Endothelial cell of umbilical vein (primary cell): Measurements from ENCODE around the gene NLRP5. TPM values are rescaled to one million over a fixed set of nuclear protein-coding genes. Genes with fewer than 3 reads are reported as not detected.

ENCODE experiments used
- BruUV-seq: library from RNA; stranded (reverse); fragments of 400-500 nt; replicated peaks from 2 replicates; lab custom pipeline; 2021; lab: Mats Ljungman, UMichigan
- CTCF ChIA-PET: fragments of 300-600, 350-600 bp; sonication (Branson Sonifier 250); formaldehyde crosslinking; loops from one replicate; lab custom pipeline; 2021; ENCODE audit warnings: antibody characterized with exemption, inconsistent platforms; lab: Charles Lee
- POLR2A ChIA-PET: fragments of 300-600, 350-600 bp; sonication (Branson Sonifier 250); formaldehyde crosslinking; loops from one replicate; lab custom pipeline; 2021; ENCODE audit warnings: antibody characterized with exemption, inconsistent platforms; lab: Charles Lee
- DNase-seq: peaks from one replicate; pipeline ENCODE4 v3.0.0-alpha.2; 2011; ENCODE audit warnings: low read depth, low spot score
- FAIRE-seq: peaks from 2 replicates; lab custom pipeline; 2011; peaks lifted over from hg19 to GRCh38; lab: Jason Lieb, UNC
- H2AFZ ChIP-seq: 2 replicates; pipeline ENCODE4 v1.6.0; 2012; ENCODE audit warnings: low read depth, low read length, control low read depth, inconsistent platforms
- H3K27ac ChIP-seq: 2 replicates; pipeline ENCODE4 v1.5.1; 2011; ENCODE audit warnings: low read depth, mild to moderate bottlenecking, control low read depth, low read length, moderate library complexity; ENCODE audit not compliant: insufficient read depth
- H3K27me3 ChIP-seq, 2 experiments: 2 replicates each; pipeline versions ENCODE4 v1.6.0 to v1.6.1; 2011; ENCODE audit warnings: low read length in 2 of 2, mixed read lengths in 1 of 2; ENCODE audit not compliant: control insufficient read depth in 2 of 2, insufficient read depth in 2 of 2
- H3K36me3 ChIP-seq, 2 experiments: 2 replicates in 1 of 2; 3 replicates in 1 of 2; pipeline ENCODE4 v1.5.1; 2011; ENCODE audit warnings: low read length in 2 of 2, mild to moderate bottlenecking in 1 of 2, moderate library complexity in 1 of 2; ENCODE audit not compliant: control insufficient read depth in 2 of 2, insufficient read depth in 2 of 2; ENCODE audit errors: extremely low read depth in 1 of 2
- H3K4me1 ChIP-seq: 3 replicates; pipeline ENCODE4 v1.5.1; 2011; ENCODE audit warnings: mild to moderate bottlenecking, low read length; ENCODE audit not compliant: control insufficient read depth, insufficient read depth; ENCODE audit errors: extremely low read depth
- H3K4me2 ChIP-seq: 2 replicates; pipeline ENCODE4 v1.6.1; 2011; ENCODE audit warnings: low read length, control low read depth, mixed read lengths; ENCODE audit not compliant: insufficient read depth
- H3K4me3 ChIP-seq, 3 experiments: fragments of 200-600 bp in 1 of 3; sonication (generic), shearing (Covaris generic) in 1 of 3; replicated peaks in 1 of 3; 2 replicates each; pipeline ENCODE4 v1.5.1; 2011 to 2016; ENCODE audit warnings: control low read depth in 3 of 3, low read length in 3 of 3, mild to moderate bottlenecking in 2 of 3, inconsistent platforms in 1 of 3, low read depth in 1 of 3, moderate library complexity in 1 of 3; ENCODE audit not compliant: insufficient read depth in 1 of 3
- H3K79me2 ChIP-seq: 2 replicates; pipeline ENCODE4 v1.6.0; 2012; ENCODE audit warnings: low read length, inconsistent platforms; ENCODE audit not compliant: control insufficient read depth, insufficient read depth
- H3K9ac ChIP-seq: replicated peaks from 2 replicates; pipeline ENCODE3; 2011; ENCODE audit warnings: low read length, control low read depth; ENCODE audit not compliant: insufficient read depth; ENCODE audit errors: extremely low read depth
- H3K9me1 ChIP-seq: replicated peaks from 3 replicates; pipeline ENCODE4 v1.6.0; 2011; ENCODE audit warnings: mild to moderate bottlenecking, low read length; ENCODE audit not compliant: control insufficient read depth, insufficient read depth; ENCODE audit errors: extremely low read depth
- H3K9me3 ChIP-seq: replicated peaks from 2 replicates; pipeline ENCODE4 v1.5.1; 2012; ENCODE audit warnings: low read length, inconsistent platforms; ENCODE audit not compliant: control insufficient read depth, insufficient read depth
- H4K20me1 ChIP-seq: replicated peaks from 2 replicates; pipeline ENCODE3; 2011; ENCODE audit warnings: mild to moderate bottlenecking, low read length; ENCODE audit not compliant: control insufficient read depth, insufficient read depth; ENCODE audit errors: extremely low read depth
- CTCF ChIP-seq, 2 donors: IDR thresholded peaks; 1 replicate in 1 of 2; 2 replicates in 1 of 2; pipeline ENCODE4 v1.5.1; 2011; ENCODE audit warnings: low read length in 2 of 2, mild to moderate bottlenecking in 2 of 2, moderate library complexity in 2 of 2, control low read depth in 1 of 2, inconsistent platforms in 1 of 2, low read depth in 1 of 2; ENCODE audit not compliant: insufficient read depth in 1 of 2; ENCODE audit errors: extremely low read depth in 1 of 2
- FOS ChIP-seq: IDR thresholded peaks from 2 replicates; pipeline ENCODE4 v1.6.1; 2011; ENCODE audit warnings: mild to moderate bottlenecking, low read length, moderate library complexity, borderline replicate concordance; ENCODE audit not compliant: insufficient read depth
- GATA2 ChIP-seq: IDR thresholded peaks from 2 replicates; pipeline ENCODE4 v1.7.0; 2011; ENCODE audit warnings: low read depth, mild to moderate bottlenecking, moderate library complexity, mixed read lengths, low read length; ENCODE audit not compliant: insufficient read length, insufficient read depth
- JUN ChIP-seq: IDR thresholded peaks from 2 replicates; pipeline ENCODE4 v1.6.1; 2011; ENCODE audit warnings: borderline replicate concordance, low read depth; ENCODE audit not compliant: insufficient read length, insufficient read depth
- MAX ChIP-seq: IDR thresholded peaks from 2 replicates; pipeline ENCODE4 v1.6.1; 2011; ENCODE audit not compliant: insufficient read depth, insufficient read length
- MYC ChIP-seq: IDR thresholded peaks from one replicate; pipeline ENCODE4 v1.6.1; 2011; ENCODE audit warnings: mild to moderate bottlenecking, low read depth, low read length
- POLR2AphosphoS5 ChIP-seq: IDR thresholded peaks from 2 replicates; pipeline ENCODE4 v1.6.1; 2012; ENCODE audit warnings: low read depth, mild to moderate bottlenecking, control low read depth, low read length, moderate library complexity; ENCODE audit not compliant: insufficient read depth
- dilution Hi-C: fragments of 300-500 bp; cut with MboI; formaldehyde crosslinking; loops from one replicate; pipeline ENCODE4 v1.15.0; 2019; ENCODE audit warnings: low sequenced_read_pairs; ENCODE audit not compliant: extremely low pct_ligation_motif_present
- intact Hi-C: fragments of 100-400 bp; cut with micrococcal nuclease; formaldehyde crosslinking; loops from one replicate; pipeline ENCODE4 v1.10.0; 2022
- polyA plus RNA-seq, 4 experiments: library from polyadenylated mRNA; depleted of rRNA in 3 of 4; stranded (reverse) in 3 of 4; unstranded in 1 of 4; fragments of >200 nt; gene quantifications; 2 replicates each; pipeline versions ENCODE4 v1.2.1 to v1.2.3, GENCODE V29; 2011 to 2012; ENCODE audit warnings: missing spikeins in 1 of 4
- total RNA-seq: library from RNA; stranded (reverse); gene quantifications from 2 replicates; pipeline ENCODE4 v1.2.3, GENCODE V29; 2021

The NLRP5 gene
- total and polyA plus RNA-seq, 2 donors (not counting 3 experiments of a cell fraction or from before 2014, with no cell fraction given), result not detected

GRCh38 chr19:56096665-56097064 is 110.1 kb downstream of the NLRP5 start:
- Histone ChIP-seq H3K9ac (no peak overlapping the region), H3K27me3 (no peaks in the 10 kb centered on the region), H2AFZ (no peak overlapping the region), H4K20me1 (no peaks in the 10 kb centered on the region), H3K36me3 (peaks cover 0 to 10% of the 10 kb centered on the region in 2 experiments), H3K27ac (no peak overlapping the region), H3K9me1 (no peaks in the 10 kb centered on the region), H3K4me3 (no peak overlapping the region), H3K9me3 (no peaks in the 10 kb centered on the region), H3K4me2 (no peak overlapping the region), H3K4me1 (no peaks in the 10 kb centered on the region), H3K79me2 (peaks cover 18% of the 10 kb centered on the region)
- intact Hi-C loops (no loop called here), dilution Hi-C loops (no loop called here)
- FAIRE-seq, result no peak
- DNase-seq, result no peak
- no TSS peak for BruUV-seq
- CTCF ChIA-PET, result interaction anchor here (0.5 to 1.5 kb wide), 2 partner anchors 16 to 218 kb away, joined by 3 to 4 read pairs; partner anchors contain the start of gene ZSCAN5A
- POLR2A ChIA-PET, result no interaction called here
- no peak for TF ChIP-seq FOS
- no peak for TF ChIP-seq MYC
- TF ChIP-seq MAX, result no peak
- TF ChIP-seq JUN, result no peak
- TF ChIP-seq CTCF (IDR thresholded peaks at IDR 0.05; ENCODE audit: extremely low read depth in 1 of 2, insufficient read depth in 1 of 2, low read depth in 1 of 2, low read length in 2 of 2), result no peak
- TF ChIP-seq POLR2AphosphoS5, result no peak
- no peak for TF ChIP-seq GATA2
